22Rv1 (cell line): ENCODE data around the gene XPA.

ENCODE experiments used
- ZFX ChIP-seq: fragments of 450-650 bp; IDR thresholded peaks from 2 replicates; pipeline ENCODE4 v1.6.1; 2017; ENCODE audit warnings: antibody characterized with exemption, borderline replicate concordance
- TF ChIP-seq, protein P1 (sequence below): fragments of 450-650 bp; IDR thresholded peaks from 2 replicates; pipeline ENCODE4 v1.5.1; 2017; ENCODE audit warnings: mild to moderate bottlenecking

DNA sequence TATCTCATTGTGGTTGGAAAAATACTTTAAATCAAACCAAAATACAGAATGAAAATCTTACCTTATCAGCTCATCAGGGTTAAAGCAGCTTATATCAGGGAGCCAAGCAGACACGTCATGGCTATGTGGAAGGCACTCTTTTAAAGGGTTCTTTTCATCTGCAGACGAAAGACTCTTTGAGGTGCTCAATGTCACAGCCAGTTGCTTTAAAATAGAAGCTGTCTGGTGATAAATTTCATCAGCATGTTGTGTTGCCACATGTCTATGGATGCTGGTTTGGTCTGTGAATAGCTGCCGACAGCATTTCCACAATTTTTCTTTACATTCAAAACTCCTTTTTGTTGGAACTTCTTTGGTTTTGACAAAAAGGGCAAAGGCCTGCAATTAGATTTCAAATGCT, 71.5 kb downstream of the XPA start:
- TF ChIP-seq, protein P1, sequence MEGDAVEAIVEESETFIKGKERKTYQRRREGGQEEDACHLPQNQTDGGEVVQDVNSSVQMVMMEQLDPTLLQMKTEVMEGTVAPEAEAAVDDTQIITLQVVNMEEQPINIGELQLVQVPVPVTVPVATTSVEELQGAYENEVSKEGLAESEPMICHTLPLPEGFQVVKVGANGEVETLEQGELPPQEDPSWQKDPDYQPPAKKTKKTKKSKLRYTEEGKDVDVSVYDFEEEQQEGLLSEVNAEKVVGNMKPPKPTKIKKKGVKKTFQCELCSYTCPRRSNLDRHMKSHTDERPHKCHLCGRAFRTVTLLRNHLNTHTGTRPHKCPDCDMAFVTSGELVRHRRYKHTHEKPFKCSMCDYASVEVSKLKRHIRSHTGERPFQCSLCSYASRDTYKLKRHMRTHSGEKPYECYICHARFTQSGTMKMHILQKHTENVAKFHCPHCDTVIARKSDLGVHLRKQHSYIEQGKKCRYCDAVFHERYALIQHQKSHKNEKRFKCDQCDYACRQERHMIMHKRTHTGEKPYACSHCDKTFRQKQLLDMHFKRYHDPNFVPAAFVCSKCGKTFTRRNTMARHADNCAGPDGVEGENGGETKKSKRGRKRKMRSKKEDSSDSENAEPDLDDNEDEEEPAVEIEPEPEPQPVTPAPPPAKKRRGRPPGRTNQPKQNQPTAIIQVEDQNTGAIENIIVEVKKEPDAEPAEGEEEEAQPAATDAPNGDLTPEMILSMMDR, result no peak
- no peak for TF ChIP-seq ZFX
